ENCODE results near the gene FRZB.
"Not testable (repeated sequence)": the region's sequence is repeated elsewhere in the genome, so short reads cannot be mapped to it uniquely, and the experiment has no call there.

FRZB gene

DNA sequence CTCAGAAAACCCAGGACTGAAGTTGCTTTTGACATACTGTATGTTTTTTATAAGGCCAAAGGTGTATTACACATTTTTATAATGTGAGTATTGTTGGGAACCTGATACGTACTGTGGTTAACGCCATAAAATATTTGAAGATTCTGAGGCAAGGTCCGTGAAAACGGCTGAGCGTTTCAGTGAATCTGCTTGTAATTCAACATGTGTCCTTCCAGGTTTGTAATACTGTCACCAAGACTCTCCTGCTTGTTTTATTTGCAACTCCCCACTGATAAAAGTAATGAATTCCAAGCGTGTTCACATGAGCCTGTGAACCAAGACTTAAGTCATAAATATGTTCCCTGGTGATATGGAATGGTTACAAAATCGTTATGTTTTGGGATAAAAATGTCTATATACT is 23.9 kb upstream of the FRZB start:
- DNase-seq: no peak

- no peak for DNase-seq
These were observed 21.4 kb upstream of the FRZB start for GRCh38 chr2:182887753-182888415.

- DNase-seq: no peak
These were observed 20.7 kb upstream of the FRZB start for GRCh38 chr2:182887093-182887492.

GRCh38 chr2:182885771-182886170 is 19.3 kb upstream of the FRZB start:
- no peak for DNase-seq

DNA sequence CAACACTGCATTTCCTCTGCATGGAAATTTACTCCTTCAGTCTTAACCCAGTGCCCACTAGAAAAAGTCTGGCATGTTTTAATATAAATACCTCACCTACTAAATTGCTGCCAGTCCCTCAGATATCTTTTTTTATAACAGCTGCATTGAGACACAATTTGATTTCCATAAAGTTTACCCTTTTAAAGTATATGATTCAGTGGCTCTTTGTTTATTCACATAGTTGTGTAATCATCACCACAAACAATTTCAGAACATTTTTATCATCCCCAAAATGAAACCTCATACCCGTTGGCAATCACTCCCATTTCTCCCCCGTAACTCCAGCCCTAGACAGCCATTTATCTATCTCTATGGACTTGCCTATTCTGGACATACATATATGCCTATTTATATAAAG is 17.0 kb upstream of the FRZB start:
- DNase-seq: no peak

GRCh38 chr2:182880100-182880499 is 13.7 kb upstream of the FRZB start:
- DNase-seq: not testable (repeated sequence)

DNA sequence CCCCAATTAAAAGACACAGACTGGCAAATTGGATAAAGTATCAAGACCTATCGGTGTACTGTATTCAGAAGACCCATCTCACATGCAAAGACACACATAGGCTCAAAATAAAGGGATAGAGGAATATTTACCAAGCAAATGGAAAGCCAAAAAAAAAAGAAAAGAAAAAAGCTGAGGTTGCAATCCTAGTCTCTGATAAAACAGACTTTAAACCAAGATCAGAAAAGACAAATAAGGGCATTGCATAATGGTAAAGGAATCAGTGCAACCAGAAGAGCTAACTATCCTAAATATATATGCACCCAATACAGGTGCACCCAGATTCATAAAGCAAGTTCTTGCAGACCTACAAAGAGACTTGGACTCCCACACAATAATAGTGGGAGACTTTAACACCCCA is 10.2 kb upstream of the FRZB start:
- DNase-seq: not testable (repeated sequence)

DNA sequence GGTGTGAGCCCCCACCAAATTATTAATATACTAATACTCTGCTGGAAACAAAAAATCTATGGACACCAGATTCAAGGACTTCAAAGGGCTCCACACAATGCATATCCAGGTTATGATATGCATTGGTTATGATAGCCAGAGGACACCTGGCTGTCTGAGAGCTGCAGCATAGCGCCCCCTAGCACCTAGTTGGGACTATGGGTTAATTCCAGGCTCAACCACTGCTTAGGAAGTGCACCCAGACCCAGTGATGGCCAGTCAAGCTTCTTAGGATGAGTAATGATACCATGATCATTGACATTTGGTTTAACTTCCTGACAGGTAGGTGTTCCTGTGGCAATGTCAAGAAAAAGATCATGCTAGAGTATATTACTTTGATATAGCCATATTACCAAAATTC is 3.8 kb upstream of the FRZB start:
- no peak for DNase-seq

- DNase-seq: no peak
These were observed 1.8 kb upstream of the FRZB start for GRCh38 chr2:182868054-182868796.

DNA sequence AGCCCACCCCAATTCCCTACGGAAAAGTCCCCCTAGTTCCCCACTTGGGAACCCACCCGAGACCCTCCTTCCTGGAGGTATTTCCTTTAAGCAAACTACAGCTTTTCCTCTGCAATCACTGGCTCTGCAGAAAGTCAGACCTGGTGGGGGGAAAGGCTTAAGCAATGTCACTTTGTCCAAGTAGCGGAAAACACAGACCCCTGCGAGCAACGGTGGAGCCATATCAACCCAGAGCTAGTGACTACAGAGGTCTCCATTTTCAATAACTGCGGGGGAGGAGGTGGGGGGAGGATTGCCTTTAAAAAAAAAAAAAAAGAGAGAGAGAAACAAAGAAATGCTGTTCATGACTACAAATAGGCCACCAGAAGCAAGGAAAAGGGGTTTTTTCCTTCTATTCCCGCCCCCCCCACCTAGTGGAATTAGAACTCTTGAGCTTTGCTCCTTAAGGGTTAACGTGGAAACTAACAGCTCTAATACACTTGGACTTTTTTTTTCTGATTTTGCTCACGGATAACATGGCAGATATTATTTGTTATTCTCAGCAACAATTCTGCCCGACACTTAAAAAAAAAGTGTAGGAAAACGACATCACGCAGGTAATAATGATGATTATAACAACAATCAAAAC is 1.1 kb upstream of the FRZB start:
- DNase-seq: no peak

DNA sequence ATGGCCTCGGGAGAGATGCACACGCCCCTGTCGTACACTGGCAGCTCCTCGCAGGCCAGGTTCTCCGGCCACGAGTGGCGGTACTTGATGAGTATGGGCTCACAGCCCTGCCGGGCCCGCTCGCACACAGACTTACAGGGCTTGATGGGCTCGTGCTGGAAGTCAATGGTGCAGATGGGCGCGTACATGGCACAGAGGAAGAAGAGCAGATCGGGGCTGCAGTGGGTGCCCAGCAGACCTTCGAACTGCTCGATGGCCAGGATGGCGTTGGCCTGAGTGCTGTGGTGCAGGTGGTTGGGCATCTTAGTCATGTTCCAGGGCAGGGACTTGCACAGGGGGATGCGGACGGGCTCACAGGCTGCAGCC is 359 bp downstream of the FRZB start:
- no peak for DNase-seq

DNA sequence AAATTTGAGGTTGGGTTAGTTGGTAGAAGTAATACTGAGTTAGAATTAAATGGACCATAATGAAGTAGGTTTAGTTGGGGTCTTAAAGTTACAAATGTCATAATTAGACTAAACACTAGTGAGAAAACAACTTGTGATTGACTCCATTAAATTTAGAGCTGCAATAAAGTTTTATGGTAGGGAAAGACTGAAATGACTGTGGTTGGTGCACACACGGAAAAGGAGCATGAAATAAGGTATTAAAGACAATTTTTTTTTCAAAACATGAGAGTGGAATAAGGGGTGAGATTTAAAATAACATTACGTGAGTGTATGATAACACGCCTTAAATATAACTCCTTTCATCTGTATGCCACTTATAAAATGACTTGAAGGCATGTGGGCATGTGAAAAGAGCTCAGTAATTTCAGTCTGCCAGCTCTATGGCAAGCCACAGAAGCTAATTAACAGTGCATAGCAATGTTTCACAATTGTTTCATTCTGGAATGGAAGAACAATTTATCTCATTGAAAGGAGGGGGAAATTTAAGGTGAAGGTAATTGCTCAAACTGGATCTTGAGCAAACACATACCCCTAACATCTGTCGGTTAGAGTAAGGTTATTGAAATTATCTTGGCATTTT is 1.4 kb downstream of the FRZB start:
- no peak for DNase-seq

DNA sequence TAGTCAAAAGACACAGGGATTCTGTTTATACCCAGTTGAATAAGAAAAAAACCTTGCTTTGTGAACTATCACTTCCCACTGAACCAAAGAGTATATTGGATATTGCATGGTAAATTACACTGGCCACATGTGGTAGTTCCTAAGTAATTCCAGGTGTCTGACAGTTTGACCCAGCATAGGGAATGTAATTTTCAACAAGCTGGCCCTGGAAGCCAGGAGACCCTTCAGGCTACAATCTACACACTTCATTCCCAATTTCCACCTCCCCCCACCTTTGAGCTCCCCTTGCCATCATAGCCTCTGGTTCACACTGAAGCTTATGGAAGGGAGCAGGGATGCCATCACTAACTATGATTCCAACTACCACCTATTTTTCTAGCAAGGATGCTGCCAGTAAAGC is 2.8 kb downstream of the FRZB start:
- no peak for DNase-seq

- DNase-seq: no peak
These were observed 4.3 kb downstream of the FRZB start for GRCh38 chr2:182862091-182862490.

DNA sequence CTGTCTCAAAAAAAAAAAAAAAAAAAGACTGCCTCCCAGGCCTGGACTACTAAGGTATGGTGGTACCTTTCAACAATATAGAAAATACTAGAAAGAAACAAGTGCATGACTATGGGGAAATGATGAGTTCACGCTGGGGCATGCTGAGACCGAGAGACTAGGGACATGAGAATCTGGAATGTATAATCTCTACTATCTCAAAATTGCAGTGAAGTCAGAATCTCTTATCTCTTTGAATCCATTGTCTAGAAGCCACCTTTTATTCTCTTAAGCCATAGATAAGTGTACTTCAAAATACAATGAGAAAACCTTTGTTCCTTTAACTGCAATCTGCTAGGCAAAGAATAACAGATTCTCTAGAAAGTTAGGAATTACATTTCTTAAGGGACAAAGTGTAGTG is 5.6 kb downstream of the FRZB start:
- no peak for DNase-seq

DNA sequence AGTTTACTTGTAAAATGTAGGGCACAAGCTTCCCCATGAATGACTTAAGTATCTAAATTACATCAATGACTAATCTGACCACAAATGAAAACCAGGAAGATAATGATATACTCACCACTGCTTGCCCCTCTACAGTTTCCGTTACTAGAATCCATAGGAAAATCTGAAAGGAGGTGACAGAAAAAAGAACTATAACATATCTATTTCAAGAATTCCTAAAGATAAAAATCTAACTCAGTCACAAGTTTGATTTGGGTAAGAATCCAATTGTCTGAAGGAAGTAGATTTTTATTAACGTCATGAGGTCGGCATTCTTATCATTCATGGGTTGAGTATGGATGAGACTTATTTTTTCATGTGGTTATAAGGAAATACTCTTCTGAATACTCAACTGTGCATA is 7.8 kb downstream of the FRZB start:
- DNase-seq: no peak

GRCh38 chr2:182855376-182855775 is 11.1 kb downstream of the FRZB start:
- DNase-seq: no peak

DNA sequence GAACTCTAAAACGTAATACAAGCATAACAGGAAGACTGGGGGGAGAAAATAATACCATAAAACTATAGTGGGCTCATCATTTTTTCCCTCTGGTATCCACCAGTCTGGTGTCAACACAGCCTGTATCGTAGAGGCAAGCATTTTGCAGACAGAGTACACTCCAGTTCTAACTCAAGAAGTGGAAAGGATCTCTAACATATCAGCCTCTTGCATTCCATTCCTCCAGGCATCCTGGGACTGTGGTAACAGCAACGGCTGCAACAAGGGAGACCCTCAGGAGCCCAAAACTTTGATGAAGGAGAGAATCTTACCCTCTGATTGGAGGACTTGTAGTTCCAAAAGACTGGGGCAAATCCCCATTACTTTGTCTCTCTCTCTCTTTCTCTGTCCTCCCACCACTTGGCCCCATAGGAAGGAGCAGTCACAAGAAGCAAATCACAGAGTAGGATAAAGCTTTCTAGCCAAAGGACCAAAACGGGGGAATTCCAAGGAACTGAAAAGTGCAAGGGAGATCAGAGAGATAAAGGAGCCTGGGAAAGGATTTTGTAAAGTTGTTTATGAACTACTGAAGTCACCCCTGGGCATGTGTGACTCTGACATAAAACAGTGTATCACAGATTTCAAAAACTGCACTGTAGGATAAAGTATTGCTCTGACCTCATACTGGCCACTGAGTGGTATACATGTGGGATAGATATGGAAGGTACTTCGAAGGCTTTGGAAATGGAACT is 11.9 kb downstream of the FRZB start:
- DNase-seq: no peak

GRCh38 chr2:182852801-182853200 is 13.6 kb downstream of the FRZB start:
- no peak for DNase-seq

DNA sequence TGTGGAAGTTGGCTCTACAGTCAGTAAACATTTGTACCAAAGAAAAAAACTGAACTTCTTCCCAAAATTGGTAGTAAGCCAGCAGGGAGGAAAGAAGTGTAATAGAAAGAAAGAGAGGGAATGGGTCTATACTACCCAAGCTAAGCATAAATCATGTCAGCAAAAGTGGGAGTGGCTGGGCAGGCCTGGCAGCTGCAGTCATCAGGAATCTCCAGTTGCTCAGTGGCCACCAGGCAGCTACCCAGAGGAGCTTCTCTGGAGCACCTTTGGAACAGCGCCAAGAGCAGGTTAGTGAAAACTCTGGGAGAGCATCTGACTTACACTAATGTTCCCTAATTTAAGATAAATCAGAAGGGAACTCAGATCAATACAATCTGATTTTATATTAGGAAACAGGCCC is 14.3 kb downstream of the FRZB start:
- no peak for DNase-seq

DNA sequence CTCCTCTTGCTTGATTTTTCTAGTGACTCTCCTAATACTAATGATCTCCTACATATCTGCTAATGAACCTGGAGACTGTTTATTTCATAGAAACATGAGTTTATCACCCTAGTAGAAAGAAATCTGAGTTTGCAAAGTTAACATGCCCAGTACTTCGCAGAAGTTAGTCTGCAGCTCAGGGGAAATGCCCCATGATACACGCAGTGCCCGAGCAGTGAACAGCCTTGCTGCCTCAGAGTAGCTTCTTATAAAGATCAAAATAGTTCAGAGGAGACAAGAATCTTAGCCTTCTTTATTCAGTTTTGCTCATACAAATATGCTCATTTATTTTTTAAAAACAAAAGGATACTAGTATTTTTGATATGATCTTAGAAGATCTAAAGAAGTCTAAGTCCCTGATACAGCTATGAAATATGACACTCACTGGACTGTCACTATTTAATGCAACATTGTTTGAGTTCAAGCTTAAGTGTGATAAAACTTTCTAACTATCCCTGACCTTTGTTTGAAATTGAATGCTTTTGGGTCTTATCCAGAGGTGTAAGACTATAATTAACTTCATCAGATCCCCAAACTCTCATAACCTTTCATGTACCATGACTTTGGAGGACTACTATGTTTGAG is 20.5 kb downstream of the FRZB start:
- DNase-seq: no peak

- DNase-seq: no peak
These were observed 30.0 kb downstream of the FRZB start for GRCh38 chr2:182836451-182836850.

- DNase-seq: no peak
These were observed 32.1 kb downstream of the FRZB start for GRCh38 chr2:182834293-182834692.

All from GDM1 (cell line).